ENCODE results near the gene HLF.

HLF gene

DNA sequence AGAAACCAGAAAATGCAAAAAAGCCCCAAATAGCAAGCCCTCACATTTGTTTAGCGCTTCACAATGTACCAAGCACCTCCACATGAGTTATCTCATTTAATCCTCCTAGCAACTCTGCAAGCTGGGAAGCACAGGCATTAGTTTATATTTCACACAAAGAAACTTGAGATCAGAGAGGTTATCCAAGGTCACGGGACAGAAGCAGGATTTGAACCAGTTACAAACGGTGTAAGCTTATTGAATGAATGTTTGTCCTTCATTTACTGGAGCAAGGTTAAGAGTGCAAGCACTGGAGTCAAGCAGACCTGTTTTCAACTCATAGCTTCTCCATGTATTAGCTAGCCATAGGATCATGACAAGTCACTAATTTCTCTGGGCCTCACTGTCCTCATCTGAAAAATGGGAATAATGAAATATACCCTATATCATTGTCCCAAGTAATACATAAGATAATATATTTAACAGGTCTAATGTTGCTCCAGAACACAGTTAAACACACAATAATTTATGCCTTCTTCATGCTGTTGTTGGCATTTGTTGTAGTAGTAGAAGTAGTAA, 6.1 kb upstream of the HLF start:
- DNase-seq (ENCODE audit: low spot score): no peak

DNA sequence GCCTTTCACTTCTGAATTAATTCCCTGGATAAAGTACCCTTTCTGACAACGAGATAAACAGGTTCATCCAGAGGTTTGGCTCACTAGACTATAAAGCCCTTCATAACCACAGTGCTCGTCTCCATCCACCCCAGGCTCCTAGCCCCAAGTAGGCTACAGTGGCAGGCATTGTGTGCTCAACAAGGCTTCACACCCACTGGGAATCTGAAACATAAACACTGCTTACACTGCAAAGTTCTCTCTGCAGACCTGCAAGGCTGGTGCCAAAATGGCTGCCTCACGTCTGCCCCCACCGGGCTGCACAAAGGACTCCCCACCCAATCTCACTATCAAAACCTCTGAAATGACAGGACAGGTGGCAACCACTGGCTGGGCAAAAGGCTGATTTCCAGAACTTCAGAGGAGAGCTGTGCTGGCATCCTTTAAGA, 5.1 kb upstream of the HLF start:
- no peak for DNase-seq (ENCODE audit: low spot score)

DNA sequence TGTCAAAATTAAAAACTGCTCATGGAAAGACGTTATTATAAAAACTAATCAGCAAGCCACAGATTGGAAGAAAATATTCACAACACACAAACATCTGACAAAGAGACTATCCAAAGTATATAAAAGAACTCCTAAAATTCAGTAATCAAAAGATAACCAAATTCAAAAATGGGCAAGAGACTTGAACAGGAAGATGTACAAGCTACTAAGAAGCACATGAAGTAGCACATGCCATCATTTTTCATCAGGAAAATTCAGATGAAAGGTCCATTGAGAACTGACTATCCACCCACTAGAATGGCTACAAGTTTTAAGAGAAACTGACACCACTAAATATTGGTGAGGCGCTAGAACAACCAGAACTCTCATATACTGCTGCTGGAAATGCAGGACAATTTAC, 3.4 kb upstream of the HLF start:
- no peak for DNase-seq (ENCODE audit: low spot score)

DNA sequence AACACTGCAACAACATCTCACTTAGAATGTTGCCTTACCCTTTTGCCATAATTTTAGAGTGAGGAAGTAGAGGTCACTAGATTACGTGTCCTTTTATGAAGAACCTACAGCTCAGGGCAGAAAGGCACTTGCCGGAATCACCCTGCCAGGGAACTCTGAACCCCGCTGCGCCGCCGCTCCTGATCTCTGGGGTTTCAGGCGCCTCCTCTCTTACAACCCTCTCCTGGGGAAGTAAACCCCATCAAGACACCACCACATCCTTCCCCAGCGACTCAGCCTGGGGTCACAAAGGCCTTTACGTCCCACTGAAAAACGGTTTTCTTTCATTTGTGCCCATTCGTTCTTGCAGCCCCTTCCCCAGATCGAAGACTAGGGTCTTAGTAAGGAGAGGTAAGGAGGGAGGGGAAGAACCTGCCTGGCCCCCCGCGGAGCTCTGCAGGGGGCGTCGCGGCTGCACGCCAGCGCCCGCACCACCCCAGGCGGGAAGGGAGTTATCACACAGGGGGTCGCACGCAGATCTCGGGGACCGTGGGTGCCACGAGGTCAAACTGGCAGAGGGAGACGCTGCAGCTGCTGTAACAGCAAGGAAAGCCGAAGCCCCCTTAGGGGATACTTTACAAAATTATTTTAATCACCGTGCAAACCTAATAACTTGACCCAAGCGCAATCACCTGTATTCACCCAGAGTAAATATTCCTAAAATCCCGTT, 1.0 kb upstream of the HLF start:
- no peak for DNase-seq (ENCODE audit: low spot score)

DNA sequence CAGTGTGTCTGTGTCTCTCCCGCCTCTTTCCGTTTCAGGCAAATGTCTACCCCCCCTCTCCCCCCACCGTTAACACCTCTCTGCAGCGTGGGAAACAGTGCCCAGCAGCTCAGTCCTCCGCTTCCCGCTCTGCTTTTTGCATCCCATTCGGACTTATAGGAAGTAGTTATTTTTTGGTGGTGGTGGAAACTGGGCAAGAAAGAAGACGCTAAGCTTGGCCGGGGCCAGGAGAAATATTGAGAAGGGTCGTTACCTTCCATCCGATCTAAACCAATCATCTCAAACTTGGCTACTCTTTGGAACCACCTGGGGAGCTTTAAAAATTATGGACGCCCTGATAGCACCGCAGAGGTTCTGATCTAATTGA, 499 bp upstream of the HLF start:
- DNase-seq (ENCODE audit: low spot score): no peak

DNA sequence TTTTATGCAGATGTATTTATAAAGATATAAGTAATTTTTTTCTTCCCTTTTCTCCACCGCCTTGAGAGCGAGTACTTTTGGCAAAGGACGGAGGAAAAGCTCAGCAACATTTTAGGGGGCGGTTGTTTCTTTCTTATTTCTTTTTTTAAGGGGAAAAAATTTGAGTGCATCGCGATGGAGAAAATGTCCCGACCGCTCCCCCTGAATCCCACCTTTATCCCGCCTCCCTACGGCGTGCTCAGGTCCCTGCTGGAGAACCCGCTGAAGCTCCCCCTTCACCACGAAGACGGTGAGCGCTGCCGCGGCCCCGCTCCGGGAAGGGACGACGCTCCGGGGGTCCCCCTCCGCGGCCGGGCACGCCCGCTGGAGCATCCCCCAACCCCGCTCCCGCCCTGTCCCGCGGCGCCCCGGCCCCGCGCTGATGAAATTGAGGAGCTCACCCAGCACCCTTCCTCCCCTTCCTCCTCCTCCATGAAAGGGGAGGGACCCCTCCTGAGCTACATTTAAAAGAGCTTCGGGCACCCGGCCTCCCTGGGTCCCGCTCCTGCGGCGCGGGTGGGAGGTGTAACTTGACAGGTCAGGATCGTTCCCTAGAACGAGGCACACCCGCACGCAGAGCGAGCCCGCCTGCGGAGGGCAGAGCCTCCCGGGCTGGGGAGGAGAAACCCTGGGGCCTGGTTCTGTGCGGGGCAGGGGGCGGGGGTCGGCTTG, 706 bp downstream of the HLF start:
- no peak for DNase-seq (ENCODE audit: low spot score)

DNA sequence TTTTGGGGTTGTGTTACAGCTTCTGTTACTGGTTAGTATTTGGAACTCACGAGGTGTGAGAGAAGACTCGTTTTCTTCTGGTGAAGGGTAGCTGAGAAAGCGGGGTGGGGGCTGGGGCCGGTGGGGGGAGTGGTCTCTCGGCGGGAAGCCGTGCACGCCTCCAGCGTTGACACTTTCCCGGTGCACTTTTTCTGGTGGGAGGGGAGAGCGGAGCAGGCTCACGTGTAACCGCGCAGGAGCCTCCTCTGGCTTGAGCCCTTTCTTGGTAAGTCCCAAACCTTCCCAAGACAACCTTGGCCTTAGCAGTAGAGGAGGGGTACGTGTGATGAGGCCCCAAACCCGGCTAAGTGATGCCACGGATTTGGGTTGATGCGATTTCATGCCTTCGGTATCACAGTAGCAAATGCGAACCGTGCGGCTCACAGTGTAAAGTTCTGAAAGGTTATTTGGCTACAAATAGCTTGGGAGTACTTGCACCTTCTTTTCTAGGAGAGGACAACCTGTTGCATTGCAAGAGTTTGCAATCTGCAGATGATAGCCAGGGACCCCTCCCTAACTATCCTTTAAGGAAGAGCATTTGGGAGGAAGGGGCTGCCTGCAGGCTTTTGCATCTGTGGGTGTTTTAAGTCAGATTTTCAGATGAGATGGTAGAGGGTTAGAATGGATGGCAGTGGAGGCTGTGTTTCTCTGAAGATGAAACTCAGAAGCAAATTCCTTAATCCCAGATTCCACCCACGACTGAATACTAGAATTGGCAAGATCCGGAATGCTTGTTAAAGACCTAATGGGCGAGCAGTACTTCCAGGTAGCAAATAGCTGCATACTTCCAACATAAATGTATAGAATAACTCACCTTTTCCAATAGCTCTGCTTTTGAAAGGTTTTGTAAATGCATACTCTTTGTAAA, 1.5 kb downstream of the HLF start:
- no peak for DNase-seq (ENCODE audit: low spot score)

DNA sequence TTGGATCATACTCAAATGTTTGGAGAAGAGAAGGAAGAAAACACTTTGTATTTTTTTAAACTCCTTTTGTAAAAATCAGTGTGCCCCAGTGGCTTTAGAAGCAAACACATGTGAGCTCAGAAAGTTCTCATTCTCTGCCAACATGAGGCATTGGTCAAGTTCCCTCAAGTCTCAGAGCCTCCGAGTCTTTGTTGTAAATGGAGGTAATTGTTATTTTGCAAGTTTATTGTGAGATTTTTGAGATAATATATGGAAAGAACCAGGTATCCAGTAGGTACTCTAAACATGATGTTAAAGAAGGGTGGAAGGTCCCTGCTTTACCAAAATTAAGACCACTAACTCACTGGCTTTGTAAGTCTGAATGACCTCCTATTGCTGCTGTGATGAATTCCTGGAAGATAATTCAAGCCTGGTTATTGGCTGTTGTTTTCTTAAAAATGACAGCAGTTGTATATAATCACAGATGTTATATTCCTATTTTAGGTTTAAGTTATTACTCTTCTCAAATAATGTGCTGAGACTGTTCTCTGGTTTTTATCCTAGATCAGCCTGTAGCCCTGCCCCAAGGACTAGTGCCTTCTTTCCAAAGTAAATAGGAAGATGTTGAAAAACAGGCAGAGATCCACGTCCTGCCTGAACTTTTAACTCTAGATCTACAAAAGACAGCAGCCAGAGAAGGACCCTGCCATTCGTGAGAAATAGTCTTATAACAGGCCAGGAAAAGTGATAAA, 2.4 kb downstream of the HLF start:
- DNase-seq (ENCODE audit: low spot score): no peak

DNA sequence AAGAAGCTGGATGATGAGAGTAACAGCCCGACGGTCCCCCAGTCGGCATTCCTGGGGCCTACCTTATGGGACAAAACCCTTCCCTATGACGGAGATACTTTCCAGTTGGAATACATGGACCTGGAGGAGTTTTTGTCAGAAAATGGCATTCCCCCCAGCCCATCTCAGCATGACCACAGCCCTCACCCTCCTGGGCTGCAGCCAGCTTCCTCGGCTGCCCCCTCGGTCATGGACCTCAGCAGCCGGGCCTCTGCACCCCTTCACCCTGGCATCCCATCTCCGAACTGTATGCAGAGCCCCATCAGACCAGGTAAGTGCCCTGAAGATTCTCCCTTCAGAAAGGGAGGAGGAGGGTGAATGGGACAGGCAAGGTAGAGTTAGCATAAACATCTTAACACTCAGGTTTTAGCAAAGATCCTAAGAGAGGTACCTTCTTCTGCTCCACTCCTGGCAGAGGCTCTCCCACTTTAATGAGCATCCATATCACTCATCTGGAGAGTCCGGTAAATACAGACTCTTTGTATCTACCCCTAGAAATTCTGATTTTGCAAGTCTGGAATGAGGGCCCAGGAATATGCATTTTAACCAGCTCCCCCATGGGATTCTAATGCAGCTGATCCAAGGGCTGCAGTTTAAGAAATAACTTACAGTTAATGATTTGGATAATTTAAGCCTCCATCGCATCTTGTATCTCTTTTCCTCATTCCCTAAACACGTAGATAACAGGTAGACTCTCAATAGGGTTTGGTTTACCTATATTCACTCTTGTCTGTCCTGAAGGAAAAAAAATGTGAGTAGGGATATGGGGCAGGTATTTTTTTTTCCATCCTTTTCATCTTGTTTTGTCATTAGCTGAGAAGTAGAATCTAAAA, 3.3 kb downstream of the HLF start:
- DNase-seq (ENCODE audit: low spot score): no peak

DNA sequence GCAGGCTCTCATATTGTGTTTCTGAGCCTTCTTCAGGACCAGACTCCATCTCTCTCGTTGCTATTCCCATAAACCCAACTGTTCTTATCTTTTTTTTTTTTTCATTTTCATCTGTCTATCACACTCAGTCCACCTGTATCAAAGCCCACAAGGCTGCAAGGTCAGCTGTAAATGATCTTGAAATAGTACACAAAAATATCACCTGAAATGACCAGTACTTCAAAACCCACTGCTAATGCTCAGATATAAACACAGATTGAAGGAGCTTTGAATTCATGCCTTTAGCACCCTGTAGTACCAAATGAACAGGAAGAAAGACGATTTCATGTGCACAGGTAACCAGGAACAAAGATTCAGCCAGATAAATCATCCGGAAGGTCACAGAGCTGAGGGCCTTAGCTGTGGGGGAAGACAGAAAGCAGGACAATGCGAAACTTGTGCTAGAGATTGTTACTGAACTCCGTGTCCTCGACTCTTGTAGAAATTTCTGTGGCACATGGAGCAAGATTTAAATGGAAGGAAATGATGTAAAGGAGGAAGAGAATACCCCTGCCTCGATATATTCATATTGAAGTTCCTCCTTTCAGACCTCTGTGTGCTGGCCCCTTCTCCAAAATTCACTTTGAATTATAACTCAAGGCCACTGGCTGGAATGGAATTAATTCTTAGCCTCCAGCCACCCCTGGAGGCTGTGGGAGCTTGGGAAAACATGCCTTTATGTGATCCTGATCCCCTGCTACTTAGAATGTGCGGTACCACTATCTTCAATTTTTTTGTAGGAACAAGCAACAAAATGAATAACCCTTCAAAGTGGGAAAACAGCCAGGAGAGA, 4.1 kb downstream of the HLF start:
- DNase-seq (ENCODE audit: low spot score): no peak

DNA sequence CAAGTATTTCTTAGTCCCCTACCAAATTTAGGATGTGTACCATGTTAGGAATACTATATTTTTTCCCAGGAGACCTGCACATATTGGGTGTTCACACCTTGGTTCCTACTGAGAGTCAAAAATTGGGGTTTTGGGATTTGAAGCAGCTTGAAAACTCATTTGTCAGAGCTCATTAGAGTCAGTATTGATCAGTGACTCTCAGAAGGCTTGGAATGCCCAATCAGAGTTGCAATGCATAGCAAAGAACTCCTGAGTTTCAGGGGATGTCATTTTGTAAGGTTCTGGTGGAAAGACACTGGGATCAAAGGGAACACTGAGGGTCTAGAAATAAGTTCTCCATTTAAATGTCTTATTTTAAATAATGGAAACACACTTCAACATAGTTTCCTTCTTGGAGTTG, 5.1 kb downstream of the HLF start:
- no peak for DNase-seq (ENCODE audit: low spot score)

DNA sequence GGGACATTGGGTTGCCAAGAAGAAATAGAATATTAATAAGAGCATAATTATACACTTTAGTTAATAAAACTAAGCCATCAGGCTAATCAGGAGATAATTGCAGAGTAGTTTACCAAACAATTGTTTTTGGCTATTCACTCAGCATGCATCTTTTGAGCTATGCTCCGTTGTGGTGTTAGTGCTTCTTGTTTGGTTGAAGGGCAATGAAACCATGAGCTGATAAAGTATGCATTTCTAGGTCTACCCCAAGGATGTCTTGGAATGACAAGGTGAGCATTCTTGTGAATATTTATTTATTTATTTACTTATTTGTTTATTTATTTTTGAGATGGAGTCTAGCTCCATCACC, 6.4 kb downstream of the HLF start:
- DNase-seq (ENCODE audit: low spot score): no peak

DNA sequence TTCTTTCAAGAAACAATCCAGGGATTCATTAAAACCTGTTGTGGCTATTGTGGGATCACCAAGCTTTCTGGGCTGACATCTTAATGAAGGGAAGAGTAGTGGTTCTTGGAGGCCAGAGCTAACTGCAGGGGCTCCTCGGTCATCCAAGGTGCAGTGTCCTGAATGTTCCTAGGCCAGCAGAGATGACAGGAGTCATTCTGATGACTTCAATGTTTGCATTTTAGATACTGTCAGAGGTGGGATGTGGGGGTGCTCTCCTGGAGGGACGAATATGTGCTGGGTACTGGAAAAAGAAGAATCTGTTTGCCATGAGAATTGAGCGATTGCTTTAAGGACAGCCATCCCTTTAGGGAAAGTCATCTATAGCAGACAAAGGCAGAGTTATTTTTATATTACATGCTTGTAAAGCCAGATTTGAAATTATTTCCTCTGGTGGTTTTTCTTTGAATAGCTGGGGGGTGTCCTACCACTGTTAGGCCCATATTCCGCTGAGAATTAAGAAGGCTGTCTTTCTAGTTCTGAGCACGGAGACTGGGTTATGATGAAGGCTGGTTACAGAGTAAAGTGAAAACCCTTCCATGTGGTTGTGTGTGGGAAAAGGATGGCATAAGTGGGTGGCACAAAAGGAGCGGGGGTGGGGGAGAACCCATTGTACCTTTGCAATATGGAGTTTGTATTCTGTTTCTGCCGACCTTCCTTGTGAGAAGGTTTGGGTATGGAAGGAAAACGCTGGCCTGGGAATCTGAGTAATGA, 7.4 kb downstream of the HLF start:
- no peak for DNase-seq (ENCODE audit: low spot score)

DNA sequence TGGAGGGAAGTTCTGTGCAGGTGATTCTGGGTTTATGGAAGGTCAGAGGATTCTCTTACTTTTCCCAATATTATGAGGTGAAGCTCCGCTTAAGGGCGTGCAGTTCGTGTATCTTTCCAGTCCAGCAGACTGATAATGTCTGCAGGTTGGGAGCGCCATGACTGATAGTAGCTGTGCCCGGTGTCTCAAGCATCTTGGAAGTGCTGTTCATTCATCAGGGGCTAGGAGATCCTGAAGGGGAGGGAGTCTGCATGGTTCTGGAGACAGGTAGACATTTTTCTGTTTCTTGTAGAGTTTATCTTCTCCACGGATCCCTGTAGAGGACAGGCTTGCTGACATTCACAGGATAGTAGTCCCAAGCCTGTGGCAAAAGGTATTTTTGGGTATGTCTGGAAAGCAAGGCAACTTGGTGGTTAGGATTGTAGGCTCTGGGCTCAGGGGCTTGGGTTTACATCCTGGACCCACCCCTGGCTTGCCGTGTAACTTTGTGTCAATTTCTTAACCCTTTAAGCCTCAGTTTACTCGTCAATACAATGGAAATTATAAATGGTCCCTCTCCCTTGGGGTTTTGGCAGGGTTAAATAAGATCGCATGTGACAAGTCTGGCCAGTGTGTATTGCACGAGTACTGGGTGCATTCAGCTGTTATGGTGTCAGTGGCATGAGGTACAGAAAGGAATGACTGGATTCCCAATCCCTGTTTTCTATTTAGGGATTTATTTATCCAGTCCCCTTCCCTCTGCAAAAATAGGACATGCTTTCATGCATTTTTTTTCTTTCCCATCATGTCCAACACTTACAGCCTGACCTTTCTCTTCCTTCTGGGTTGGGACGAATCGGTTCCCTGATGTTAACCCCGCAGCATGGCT, 8.2 kb downstream of the HLF start:
- DNase-seq (ENCODE audit: low spot score): no peak

DNA sequence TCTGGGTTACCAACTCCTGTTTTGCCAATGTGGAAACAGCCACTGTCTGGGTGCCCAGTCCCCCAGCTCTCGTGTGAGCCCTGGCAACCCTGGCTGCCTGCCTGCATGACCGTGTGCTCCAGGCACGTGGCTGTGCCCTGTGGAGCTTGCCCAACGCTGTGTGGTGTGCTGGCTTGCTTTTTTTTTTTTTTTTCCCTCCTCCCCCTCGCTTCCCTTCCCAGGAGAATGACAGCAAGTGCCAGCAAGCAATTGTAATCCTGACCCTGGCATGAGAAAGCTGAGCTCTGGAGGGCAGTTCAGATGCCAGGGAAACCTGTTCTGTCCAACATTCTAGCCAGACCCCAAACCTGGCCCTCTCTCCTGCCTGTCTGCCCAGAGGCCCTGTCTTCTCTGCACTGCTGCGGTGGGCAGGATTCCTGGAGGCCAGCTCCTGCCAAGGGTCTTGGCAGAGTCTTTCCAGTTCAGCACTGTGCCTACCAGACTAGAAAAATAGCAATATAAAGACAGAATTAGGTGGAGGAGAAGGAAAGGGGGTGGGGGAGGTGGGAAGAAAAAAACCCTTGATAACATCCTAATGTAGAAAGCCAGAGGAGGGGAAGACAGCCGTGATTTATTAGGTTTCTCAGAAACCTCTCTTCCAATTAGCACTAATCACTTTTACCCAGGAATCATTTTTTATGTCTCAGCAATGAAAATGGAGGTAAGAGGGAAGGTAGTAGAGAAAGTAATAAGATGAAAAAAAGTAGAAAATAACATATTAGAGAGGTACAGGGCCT, 9.0 kb downstream of the HLF start:
- DNase-seq (ENCODE audit: low spot score): no peak

DNA sequence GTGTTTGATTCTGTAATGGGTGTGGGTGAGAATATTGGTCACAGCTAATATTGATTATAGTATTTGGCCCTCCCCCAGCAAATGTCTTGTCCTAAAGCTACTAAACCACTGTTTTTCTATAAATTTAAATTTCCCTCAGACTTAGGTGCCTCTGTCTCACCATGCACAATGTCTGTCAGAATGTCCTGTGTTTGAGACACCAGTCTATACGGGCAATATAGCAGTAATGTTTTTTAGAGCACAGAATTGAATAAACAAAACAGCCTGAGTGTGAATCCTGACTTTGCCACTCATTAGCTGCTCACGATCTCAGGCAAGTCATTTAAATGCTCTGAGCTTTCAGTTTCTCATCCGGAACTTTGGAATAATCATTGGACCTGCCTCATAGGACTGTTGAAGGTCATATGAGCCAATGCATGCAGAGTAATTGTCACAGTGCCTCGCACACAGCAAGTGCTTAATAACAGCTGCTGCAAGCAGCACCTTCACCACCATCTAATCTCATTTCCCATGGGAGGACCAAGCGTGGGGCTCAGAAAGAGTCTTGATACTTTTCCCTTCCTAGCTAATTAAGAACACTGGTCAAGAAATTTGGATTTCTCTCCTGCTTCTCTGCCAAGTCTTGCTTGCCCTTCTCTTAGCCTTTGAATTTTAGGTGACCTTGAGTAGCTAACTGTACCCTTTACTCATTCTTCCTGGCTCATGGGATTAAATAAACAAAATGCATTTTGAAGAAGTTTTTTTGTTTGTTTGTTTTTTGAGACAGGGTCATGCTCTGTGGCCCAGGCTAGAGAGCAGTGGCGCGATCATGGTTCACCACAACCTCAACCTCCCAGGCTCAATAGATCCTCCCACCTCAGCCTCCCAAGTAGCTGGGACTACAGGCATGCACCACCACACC, 9.8 kb downstream of the HLF start:
- DNase-seq (ENCODE audit: low spot score): no peak

All from HuH-7 (cell line).